Measurements from ENCODE around the gene ASAP3.

ASAP3 gene

GRCh38 chr1:23421753-23422240, 62.2 kb downstream of the ASAP3 start:
- H3K4me3 Mint-ChIP-seq, result no peak overlapping the region
- H3K36me3 Mint-ChIP-seq (ENCODE audit: low read depth), result no peaks in the 10 kb centered on the region

GRCh38 chr1:23421343-23421742, 62.6 kb downstream of the ASAP3 start:
- Mint-ChIP-seq H3K4me1 (ENCODE audit: low read depth) (peaks cover 26% of the 10 kb centered on the region), H3K9me3 (no peaks in the 10 kb centered on the region), H3K4me3 (no peak overlapping the region), H3K27me3 (ENCODE audit: low read depth) (peaks cover 34% of the 10 kb centered on the region), H3K36me3 (ENCODE audit: low read depth) (no peaks in the 10 kb centered on the region), H3K27ac (no peak overlapping the region)

More at GRCh38 chr1:23421753-23422240, 62.2 kb downstream of the ASAP3 start:
- peaks cover 26% of the 10 kb centered on the region for H3K4me1 Mint-ChIP-seq (ENCODE audit: low read depth)
- no peaks in the 10 kb centered on the region for H3K9me3 Mint-ChIP-seq
- peak overlapping the region; percentile 71 for H3K27ac Mint-ChIP-seq
- peaks cover 39% of the 10 kb centered on the region for H3K27me3 Mint-ChIP-seq (ENCODE audit: low read depth)

- Mint-ChIP-seq H3K4me3 (no peak overlapping the region), H3K9me3 (no peaks in the 10 kb centered on the region), H3K27me3 (ENCODE audit: low read depth) (peaks cover 29% of the 10 kb centered on the region), H3K4me1 (ENCODE audit: low read depth) (peaks cover 26% of the 10 kb centered on the region), H3K36me3 (ENCODE audit: low read depth) (no peaks in the 10 kb centered on the region), H3K27ac (no peak overlapping the region)
Observed at GRCh38 chr1:23420778-23421177, 63.2 kb downstream of the ASAP3 start.

- peaks cover 22% of the 10 kb centered on the region for H3K4me1 Mint-ChIP-seq (ENCODE audit: low read depth)
- H3K27me3 Mint-ChIP-seq (ENCODE audit: low read depth), result peaks cover 18% of the 10 kb centered on the region
- no peaks in the 10 kb centered on the region for H3K36me3 Mint-ChIP-seq (ENCODE audit: low read depth)
- H3K9me3 Mint-ChIP-seq, result no peaks in the 10 kb centered on the region
- no peak overlapping the region for H3K27ac Mint-ChIP-seq
- H3K4me3 Mint-ChIP-seq, result no peak overlapping the region
Observed at GRCh38 chr1:23419180-23419579, 64.8 kb downstream of the ASAP3 start.

GRCh38 chr1:23417570-23417969, 66.4 kb downstream of the ASAP3 start:
- Mint-ChIP-seq H3K4me1 (ENCODE audit: low read depth) (peaks cover 13% of the 10 kb centered on the region), H3K9me3 (no peaks in the 10 kb centered on the region), H3K4me3 (no peak overlapping the region), H3K27ac (no peak overlapping the region), H3K27me3 (ENCODE audit: low read depth) (peaks cover 7% of the 10 kb centered on the region), H3K36me3 (ENCODE audit: low read depth) (no peaks in the 10 kb centered on the region)

- H3K36me3 Mint-ChIP-seq (ENCODE audit: low read depth), result no peaks in the 10 kb centered on the region
- peaks cover 1% of the 10 kb centered on the region for H3K27me3 Mint-ChIP-seq (ENCODE audit: low read depth)
- no peaks in the 10 kb centered on the region for H3K9me3 Mint-ChIP-seq
- H3K4me1 Mint-ChIP-seq (ENCODE audit: low read depth), result peaks cover 7% of the 10 kb centered on the region
- H3K27ac Mint-ChIP-seq, result no peak overlapping the region
- no peak overlapping the region for H3K4me3 Mint-ChIP-seq
Observed at GRCh38 chr1:23416964-23417363, 67.0 kb downstream of the ASAP3 start.

- no peaks in the 10 kb centered on the region for H3K27me3 Mint-ChIP-seq (ENCODE audit: low read depth)
- no peaks in the 10 kb centered on the region for H3K9me3 Mint-ChIP-seq
- H3K4me3 Mint-ChIP-seq, result no peak overlapping the region
- H3K27ac Mint-ChIP-seq, result no peak overlapping the region
- peaks cover 6% of the 10 kb centered on the region for H3K4me1 Mint-ChIP-seq (ENCODE audit: low read depth)
- no peaks in the 10 kb centered on the region for H3K36me3 Mint-ChIP-seq (ENCODE audit: low read depth)
Observed at GRCh38 chr1:23408797-23409290, 75.1 kb downstream of the ASAP3 start.

- no peaks in the 10 kb centered on the region for H3K27me3 Mint-ChIP-seq (ENCODE audit: low read depth)
Observed at GRCh38 chr1:23407016-23407630, 76.9 kb downstream of the ASAP3 start.

GRCh38 chr1:23405946-23406345, 78.0 kb downstream of the ASAP3 start:
- H3K4me1 Mint-ChIP-seq (ENCODE audit: low read depth), result peaks cover 12% of the 10 kb centered on the region
- no peak overlapping the region for H3K4me3 Mint-ChIP-seq
- H3K27ac Mint-ChIP-seq, result no peak overlapping the region
- no peaks in the 10 kb centered on the region for H3K36me3 Mint-ChIP-seq (ENCODE audit: low read depth)
- H3K27me3 Mint-ChIP-seq (ENCODE audit: low read depth), result no peaks in the 10 kb centered on the region
- H3K9me3 Mint-ChIP-seq, result no peaks in the 10 kb centered on the region

More at GRCh38 chr1:23407016-23407630, 76.9 kb downstream of the ASAP3 start:
- Mint-ChIP-seq H3K4me1 (ENCODE audit: low read depth) (peaks cover 12% of the 10 kb centered on the region), H3K27ac (no peak overlapping the region), H3K9me3 (no peaks in the 10 kb centered on the region), H3K4me3 (no peak overlapping the region), H3K36me3 (ENCODE audit: low read depth) (no peaks in the 10 kb centered on the region)

GRCh38 chr1:23403735-23404486, 80.1 kb downstream of the ASAP3 start:
- Mint-ChIP-seq H3K36me3 (ENCODE audit: low read depth) (no peaks in the 10 kb centered on the region), H3K27ac (no peak overlapping the region), H3K27me3 (ENCODE audit: low read depth) (no peaks in the 10 kb centered on the region), H3K4me1 (ENCODE audit: low read depth) (peaks cover 12% of the 10 kb centered on the region), H3K9me3 (no peaks in the 10 kb centered on the region), H3K4me3 (peak overlapping the region; percentile 7)

GRCh38 chr1:23403355-23403734, 80.6 kb downstream of the ASAP3 start:
- Mint-ChIP-seq H3K27ac (no peak overlapping the region), H3K4me1 (ENCODE audit: low read depth) (peaks cover 12% of the 10 kb centered on the region), H3K9me3 (no peaks in the 10 kb centered on the region), H3K36me3 (ENCODE audit: low read depth) (no peaks in the 10 kb centered on the region), H3K27me3 (ENCODE audit: low read depth) (no peaks in the 10 kb centered on the region), H3K4me3 (no peak overlapping the region)

GRCh38 chr1:23403038-23403336, 81.0 kb downstream of the ASAP3 start:
- H3K4me1 Mint-ChIP-seq (ENCODE audit: low read depth), result peaks cover 12% of the 10 kb centered on the region
- H3K27me3 Mint-ChIP-seq (ENCODE audit: low read depth), result no peaks in the 10 kb centered on the region
- no peaks in the 10 kb centered on the region for H3K9me3 Mint-ChIP-seq
- H3K4me3 Mint-ChIP-seq, result no peak overlapping the region
- H3K36me3 Mint-ChIP-seq (ENCODE audit: low read depth), result no peaks in the 10 kb centered on the region
- no peak overlapping the region for H3K27ac Mint-ChIP-seq

GRCh38 chr1:23402286-23403037, 81.5 kb downstream of the ASAP3 start:
- no peak overlapping the region for H3K4me3 Mint-ChIP-seq
- H3K36me3 Mint-ChIP-seq (ENCODE audit: low read depth), result no peaks in the 10 kb centered on the region
- H3K27me3 Mint-ChIP-seq (ENCODE audit: low read depth), result no peaks in the 10 kb centered on the region
- H3K27ac Mint-ChIP-seq, result no peak overlapping the region
- peaks cover 12% of the 10 kb centered on the region for H3K4me1 Mint-ChIP-seq (ENCODE audit: low read depth)
- no peaks in the 10 kb centered on the region for H3K9me3 Mint-ChIP-seq

GRCh38 chr1:23401313-23401712, 82.7 kb downstream of the ASAP3 start:
- no peaks in the 10 kb centered on the region for H3K9me3 Mint-ChIP-seq
- H3K36me3 Mint-ChIP-seq (ENCODE audit: low read depth), result no peaks in the 10 kb centered on the region
- no peak overlapping the region for H3K4me3 Mint-ChIP-seq
- H3K27me3 Mint-ChIP-seq (ENCODE audit: low read depth), result no peaks in the 10 kb centered on the region
- peaks cover 12% of the 10 kb centered on the region for H3K4me1 Mint-ChIP-seq (ENCODE audit: low read depth)
- no peak overlapping the region for H3K27ac Mint-ChIP-seq

Measured in T-helper 1 cell treated with Interleukin-12 subunit alpha and Interleukin-12 subunit beta and Interleukin-4 antibody, amounts not matched to agents 30 μg/mL and 1 μg/mL, for 36 hours (primary cell).